ENCODE measurements around the gene UMPS.

The UMPS gene

DNA sequence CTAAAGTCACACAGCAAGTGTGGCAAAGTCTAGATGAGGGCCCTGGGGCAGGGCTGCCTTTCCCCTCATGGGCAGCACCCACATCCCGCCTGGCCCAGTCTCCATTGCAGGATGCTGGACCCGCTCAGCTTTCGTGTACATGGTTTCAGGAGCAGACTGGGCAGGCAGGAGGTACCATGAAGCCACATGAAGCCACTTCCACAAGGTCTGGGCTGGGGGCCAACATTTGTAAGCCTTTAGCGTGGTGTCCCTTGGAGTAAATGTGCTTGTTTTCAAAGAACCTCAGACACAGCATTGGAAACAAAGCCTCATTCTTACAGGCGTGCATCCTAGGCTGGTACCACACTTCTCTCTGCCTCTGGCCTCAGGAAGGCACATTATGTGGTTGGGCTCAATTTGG lies 34.5 kb downstream of the UMPS start:
- DNase-seq = no peak

DNA sequence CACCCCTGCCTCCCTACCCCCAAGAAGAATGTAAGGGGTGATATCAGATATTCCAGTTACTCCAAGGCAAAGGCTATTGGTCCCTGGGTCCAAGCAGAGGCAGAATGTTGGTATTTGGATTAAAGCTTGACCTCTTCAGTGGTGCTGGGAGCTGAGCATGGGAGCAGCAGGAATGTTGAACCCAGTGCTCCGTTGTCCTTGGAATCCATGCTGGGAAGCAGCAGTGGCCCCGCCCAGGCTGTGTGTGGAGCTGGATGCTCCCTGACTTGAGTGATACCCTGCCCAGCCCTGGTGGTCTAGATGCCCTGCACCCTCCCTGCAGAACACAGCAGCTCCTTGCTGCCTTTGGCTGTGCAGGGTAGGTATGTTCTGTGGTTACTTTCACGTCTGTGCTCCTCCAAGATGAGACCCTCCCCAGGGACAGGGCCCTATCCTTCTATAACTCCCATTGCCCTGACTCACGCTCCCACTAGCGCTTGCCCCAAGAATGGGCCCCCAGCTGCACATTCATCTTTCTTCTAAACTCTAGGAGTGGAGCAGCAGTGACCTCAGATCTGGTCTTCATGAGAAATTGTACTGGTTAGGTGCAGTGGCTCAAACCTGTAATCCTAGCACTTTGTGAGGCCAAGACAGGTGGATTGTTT lies 35.1 kb downstream of the UMPS start:
- DNase-seq = no peak

DNA sequence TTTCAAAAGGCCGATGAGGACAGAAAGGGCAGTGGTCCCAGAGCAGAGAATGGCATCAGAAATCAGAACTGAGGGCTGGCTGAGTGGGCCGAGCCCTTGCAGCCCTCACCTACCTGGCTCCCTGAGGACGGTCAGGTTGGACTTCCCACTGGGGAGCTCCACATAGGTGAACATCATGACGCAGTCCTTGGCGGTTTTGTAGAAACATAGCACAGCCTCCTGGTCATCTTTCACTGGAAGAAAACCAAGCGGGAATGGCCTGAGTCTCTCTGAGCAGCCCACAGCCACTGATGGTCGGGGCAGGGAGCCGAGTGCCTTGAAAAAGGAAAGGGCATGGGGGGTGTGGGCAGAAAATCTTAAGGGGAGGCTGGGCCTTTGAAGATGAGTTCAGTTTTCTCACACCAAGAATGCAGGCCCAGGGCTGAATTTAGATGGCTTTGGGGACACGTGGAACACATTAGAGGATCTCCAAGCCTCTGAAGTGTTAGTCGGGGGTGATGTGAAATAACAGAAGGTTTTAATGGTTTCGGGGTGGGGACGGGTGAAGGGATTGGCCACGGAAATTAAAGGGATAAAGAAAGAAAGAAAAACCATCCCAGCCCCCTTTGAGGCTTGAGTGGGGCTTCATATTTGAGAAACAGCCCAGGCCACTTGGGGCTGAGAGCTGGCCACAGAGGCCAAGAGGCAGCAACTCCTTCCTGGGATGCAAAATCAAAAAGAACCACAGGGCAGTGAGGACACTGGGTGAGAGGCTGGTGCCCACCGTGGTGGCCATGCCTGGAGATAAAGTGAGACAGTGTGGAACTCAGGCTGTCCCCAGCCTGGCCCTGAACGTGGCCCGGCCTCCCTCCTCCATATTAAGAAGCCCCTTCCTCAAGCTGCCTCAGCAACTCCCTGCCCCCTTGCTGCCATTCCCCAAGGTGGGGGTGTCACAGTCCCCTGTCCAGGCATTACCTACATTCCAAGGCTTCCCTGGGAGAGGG lies 36.2 kb downstream of the UMPS start:
- DNase-seq = no peak

DNA sequence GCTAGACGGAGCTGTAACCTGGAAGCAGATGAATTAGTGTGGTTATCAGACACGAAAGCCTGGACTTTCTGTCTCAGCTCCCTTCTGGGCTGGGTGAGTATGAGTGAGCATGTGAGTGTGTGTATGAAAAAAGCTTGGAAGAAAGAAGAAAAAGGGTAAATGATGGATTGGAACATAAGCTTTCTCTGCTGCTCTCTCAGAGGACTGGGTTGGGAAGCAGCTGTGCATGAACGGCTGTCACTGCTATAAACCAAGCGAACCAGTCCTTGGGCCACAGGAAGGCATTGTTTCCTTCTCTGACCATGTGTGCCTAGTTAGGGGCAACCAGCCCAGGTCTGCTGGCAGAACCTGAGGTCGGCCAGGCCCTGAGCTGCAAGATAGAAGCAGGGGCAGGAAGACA lies 37.0 kb downstream of the UMPS start:
- no peak for DNase-seq

DNA sequence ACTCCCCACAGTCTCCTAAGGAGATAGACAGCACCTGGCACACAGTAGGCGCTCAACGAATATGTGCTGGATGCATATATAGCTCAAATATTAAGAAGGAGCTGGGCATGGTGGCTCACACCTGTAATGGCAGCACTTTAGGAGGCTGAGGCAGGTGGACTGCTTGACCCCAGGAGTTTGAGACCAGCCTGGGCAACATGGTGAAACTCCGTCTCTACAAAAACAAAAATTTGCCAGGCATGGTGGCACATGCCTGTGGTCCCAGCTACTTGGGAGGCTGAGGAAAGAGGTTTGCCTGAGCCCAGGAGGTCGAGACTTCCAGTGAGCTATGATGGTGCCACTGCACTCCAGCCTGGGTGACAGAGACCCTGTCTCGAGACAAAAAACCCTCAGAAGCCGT lies 37.4 kb downstream of the UMPS start:
- no peak for DNase-seq

DNA sequence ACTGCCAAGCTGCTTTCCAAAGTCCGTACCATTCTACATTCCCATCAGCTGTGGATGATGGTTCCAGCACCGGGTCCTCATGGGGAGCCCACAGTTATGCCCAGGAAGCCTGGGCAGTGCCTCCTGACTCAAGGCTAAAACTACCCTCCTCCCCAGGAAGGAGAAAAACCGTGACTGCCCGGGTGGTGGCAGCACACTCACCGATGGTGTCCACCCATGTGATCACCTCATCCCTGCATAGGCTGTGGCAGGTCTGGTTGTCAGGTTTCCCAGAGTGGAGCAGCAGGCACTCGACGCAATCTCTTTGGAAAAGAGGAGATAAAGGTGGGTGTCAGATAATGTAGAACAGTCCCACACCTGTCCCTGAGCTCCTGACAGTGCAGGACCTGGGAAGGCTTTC lies 38.6 kb downstream of the UMPS start:
- DNase-seq = peak; percentile 41

DNA sequence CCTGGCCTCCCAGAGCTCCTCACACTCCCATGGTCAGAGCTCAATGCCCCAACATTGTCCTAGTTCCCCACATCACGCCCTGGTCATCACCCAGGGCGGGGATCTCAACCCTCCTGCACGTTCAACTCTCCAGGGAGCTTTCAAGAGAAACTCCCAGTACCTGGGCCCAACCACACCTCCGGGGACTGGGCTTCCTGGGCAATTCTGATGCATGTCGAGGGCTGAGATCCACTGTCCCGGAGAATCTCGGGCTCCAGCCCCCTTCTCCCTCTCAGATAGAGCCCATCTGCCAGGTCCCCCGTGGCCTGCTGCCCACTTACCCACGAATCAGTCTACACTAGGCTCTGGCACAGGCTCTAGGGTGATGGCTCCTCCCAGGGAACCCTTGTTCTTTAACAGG lies 39.2 kb downstream of the UMPS start:
- DNase-seq = no peak

DNA sequence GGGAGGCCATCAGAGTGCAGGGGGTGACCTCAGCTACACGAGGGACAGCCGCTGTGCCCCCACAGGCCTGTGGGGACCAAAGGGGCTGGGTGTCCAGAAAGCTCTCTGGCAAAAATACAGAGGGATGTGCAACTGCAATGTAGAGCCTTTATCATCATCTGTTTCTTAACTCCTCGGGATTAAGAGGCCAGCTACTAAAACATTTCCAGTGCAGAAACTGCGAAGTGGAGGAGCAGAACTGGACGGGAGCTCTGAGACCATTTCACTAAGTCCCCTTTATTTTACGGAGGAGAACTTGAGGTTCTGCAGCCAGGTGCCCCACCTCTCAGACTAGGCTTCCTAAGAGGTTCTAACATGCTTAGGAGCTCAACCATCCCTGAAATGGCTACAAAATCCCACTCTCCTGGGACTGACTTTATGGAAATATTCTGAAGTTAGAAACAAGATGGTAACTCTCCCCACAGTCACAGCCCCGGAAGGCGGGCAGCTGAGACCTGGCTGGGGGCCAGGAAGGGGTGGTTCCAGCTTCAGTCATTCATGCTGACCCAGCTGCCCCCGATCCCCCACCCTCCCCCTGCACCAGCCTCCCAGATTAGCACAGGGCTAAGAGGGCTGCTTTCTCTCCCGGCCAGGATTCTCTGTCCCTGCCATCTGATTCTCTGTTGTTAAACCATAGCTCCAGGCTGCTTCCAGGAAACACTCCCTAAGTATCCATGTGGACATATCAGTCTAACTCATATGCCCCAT lies 40.3 kb downstream of the UMPS start:
- DNase-seq = no peak

DNA sequence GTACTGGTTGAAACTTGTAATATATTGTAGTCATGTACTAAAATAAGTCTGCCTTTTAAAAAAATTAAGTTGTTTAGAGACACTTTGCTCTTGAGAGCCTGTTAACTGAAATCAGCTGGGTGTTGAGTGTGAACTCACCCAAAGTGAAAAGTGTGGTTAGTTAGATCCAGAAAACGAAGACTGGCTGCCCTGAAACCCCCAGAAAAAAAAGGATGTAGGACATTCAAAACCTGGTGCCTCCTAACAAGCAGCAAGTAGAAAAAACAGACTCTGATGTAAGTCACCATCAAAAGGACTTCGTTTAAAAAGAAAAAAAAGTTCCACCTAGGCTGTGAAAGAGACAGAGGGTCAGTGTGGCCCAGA lies 40.8 kb downstream of the UMPS start:
- DNase-seq = no peak

DNA sequence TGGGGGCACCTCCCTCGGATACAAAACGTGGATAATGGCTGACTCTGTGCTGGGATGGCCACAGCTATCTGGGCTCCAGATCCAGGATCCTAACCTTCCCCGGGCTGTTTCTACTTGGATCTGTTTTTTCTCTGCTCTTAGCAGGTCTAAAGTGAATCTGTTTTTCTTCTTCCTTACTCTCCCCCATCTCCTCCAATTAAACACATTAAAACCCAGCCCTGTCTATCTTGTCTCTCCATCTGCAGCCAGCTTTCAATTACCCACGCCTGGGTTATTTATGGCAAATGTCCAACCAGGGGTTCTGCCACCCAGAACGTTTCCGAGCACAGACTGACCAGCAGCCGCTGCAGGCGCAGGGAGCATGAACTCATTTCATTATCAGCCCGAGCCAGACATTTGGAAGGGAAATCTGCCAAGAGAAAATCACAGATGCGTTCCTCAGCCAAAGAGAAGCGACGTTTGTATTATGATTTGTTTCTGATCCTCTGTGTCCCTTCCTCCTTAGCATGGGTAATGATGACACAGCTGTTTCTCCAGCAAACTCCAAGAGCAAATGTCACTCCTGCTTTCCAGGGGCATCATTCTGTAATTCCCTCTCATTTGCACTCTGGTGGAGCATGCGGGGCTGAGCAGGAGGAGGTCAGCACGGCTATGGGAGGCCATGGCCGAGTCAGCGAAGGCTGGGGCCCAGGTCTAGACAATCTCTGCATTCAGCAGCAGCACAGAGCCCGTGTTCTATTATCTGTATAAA lies 42.0 kb downstream of the UMPS start:
- no peak for DNase-seq

DNA sequence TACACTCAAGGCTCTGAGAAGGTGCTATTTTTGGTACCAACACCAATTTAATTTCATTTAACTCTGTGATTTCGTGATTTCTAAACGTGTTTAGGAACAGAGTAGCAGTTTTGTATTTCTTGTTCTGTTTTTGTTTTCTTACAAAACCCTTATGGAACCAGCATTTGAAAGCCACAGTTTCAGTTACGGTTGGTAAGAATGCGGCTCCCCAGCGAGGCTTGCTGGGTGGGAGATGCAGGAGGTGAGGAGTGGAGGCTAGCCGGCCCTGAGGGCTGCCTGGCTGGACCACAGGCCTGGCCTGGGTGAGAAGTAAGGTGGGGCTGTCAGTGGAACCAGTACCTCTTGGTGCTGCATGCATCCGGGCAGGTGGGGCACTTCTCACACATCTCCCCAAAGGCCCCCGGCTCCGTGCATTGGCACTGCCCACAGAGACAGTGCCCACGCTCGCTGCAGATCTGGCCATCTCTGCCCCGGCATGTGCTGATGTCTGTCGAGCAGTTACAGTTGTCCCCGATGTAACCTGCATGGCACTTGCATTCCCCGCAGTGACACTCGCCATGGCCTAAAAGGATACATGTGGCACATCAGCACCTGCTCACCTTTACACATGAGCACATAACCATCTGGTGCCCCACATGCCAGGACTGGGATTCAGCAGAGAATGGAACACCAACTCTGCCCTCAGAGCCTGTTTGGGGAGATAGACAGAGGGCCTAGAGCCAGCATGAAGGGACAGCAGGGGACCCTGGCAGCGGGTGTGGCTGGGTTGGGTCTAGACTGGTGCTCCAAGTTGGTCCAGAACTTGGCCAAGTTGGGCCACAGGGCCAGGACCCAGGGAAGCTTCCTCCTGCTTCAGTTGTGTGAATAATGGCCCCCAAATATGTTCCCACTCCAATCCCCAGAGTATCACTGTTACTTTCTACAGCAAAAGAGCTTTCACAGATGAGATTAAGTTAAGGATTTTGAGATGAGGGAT lies 43.4 kb downstream of the UMPS start:
- DNase-seq = no peak

DNA sequence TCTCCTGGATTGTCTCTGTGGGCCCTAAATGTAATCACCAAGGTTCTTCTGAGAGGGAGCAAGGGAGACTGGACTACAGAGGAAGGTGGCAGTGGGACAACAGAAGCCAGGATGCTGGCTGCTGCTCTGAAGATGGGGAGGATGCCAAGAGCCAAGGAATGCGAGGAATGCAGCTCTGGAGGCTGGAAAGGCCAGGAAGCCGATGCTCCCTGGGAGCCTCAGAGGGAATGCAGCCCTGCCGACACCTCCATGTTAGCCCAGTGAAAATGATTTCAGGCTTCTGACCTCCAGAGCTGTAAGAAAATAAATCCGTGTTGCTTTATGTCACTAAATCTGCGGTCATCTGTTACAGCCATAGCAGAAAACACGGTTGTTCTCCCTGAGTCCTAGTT lies 44.1 kb downstream of the UMPS start:
- DNase-seq = no peak

DNA sequence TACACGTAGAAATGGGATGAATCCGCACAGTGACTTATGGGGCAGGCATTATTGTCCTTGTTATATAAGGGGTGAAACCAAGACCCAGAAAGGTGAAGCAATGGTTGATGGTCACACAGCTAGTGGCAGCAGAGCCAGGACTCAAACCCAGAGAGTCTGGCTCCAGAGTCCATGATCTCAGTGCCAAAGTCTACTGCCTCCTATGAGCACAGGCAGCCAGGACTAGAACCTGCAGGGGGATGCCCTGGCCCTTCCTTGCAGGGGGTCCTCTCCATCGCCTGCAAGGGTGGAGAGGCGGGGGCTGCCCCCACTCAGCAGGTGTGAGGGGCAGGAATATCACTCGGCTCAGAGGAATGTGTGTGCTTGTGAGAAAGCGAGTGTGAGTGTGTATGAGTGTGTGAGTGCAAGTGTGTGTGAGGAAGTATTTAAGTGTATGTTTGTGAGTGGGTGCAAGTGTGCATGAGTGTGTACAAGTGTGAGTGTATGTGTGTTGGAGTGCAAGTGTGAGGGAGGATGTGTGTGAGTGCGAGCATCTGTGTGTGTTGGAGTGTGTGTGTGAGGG lies 44.7 kb downstream of the UMPS start:
- no peak for DNase-seq

DNA sequence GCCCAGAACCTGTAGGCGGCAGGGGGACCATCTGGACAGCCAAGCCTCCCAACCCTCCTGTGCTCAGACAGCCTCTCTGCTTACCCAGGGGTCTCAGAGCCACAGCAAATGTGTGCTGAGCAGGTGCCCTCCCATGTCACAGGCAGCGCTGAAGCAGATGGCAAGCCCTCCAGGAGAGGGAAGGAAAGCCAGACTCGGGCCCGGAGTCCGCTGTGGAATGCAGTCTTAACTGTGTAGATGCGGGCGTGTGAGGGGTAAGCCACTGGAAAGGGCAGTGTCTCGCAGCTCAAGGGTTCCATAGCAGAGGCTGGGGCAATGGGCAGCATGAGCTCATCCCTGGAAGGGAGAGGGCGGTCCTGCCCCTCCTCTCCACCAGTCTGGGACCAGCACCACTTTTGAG lies 45.6 kb downstream of the UMPS start:
- no peak for DNase-seq

DNA sequence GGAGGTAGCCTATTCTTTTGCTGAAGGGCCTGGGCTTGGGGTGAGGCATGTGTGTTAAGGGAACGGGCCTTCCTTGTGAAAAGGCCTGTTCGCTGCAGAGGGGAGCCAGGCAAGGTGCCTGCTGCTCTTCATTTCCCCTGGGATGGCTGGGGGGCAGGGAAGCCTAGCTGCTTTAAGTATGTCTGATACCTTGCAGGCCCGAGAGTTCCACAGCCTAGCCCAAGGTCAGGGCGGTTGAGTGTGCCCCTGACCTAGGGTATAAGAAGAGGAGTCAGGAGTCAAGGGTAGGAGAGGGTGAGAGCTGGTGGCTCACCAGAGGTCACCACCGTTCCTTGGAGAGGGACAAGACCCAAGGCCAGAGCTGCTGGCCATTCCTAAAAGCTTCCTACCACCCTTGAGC lies 46.6 kb downstream of the UMPS start:
- DNase-seq = no peak

DNA sequence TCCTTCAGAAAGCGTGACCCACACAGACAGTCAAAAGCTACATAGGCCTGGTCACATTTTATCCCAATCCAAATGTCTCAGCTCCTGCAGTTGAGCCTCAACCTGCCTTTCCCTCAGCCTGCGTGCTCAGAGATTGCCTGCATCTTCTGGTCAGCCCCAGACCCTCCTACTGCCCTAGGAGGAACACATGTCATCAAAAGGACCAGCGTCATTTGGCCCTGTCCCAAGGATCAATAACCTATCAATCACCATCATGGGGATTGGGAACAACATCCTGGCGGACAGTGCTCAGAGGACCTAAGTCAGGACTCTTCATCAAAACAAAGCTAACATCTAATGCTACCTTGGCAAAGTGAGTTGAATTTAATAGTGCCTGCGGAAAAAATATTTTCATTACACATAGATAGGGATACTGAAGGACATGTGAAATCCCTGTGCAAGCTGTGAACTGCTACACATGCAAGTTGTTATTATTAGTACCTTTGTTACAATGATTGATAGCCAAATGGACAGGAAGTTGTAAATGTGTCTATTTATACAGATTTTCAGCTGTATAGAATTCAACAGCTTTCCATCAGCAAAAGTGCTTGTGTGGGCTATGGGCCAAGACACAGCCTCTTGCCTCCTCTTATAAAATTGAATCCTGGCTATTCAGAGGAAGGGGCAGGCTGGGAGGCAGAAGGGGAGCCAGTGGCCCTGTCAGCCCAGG lies 47.7 kb downstream of the UMPS start:
- no peak for DNase-seq

DNA sequence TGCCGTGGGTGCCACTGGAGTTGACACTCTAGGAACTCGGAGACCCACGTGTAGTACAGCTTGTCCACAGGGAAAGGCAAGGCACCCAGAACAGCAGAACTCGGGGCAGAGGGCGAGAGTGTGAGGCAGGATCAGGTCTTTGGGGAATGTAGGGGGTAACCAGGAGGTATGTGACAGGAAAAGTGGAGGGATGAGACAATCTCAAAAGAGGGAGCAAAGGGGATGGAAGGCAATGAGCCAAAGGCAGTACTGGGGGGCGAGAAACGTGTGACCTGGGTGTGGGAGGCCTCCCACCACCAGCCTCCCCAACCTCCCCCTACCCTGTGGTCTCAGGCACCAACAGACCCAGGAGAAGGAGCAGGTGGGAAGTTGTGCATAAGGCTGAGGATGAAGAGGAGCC lies 48.9 kb downstream of the UMPS start:
- no peak for DNase-seq

DNA sequence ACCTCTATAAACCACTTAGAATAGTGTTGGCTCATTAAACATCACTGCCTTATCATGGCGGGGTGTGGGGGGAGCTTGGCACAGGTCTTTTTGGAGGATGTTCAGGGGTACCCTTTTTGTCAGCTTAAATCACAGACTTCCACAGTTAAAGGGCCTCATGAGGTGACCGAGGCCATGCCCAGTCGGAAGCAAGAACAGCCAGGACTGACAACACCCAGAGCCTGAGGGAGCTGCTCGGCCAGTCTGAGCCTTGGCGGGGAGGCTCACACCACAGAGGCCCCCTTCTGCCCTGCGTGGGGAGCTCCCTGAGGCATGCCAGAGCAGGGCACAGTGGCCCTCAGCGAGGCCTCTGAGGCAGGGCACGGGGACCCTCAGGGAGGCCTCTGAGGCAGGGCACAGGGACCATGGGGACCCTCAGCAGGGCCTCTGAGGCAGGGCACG lies 49.5 kb downstream of the UMPS start:
- DNase-seq = no peak

DNA sequence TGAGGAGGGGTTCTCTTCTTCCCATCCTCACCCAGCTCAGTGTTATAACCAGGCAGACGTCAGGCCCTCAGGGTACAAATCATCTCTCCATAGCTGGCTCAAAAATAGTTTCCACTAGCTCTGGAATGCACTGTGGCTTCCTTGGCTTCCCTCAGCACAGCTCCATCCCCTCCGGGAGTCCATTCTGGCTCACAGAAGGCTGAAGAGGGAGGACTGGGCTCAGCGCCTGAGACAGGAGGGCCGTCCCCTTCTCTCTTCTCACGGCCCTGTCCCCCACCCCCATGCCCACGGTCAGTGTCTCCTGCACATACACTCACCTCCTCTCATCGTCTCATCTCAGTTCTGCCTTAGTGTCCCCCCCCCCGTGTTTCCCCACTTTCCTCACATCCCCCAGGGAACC lies 50.1 kb downstream of the UMPS start:
- no peak for DNase-seq

DNA sequence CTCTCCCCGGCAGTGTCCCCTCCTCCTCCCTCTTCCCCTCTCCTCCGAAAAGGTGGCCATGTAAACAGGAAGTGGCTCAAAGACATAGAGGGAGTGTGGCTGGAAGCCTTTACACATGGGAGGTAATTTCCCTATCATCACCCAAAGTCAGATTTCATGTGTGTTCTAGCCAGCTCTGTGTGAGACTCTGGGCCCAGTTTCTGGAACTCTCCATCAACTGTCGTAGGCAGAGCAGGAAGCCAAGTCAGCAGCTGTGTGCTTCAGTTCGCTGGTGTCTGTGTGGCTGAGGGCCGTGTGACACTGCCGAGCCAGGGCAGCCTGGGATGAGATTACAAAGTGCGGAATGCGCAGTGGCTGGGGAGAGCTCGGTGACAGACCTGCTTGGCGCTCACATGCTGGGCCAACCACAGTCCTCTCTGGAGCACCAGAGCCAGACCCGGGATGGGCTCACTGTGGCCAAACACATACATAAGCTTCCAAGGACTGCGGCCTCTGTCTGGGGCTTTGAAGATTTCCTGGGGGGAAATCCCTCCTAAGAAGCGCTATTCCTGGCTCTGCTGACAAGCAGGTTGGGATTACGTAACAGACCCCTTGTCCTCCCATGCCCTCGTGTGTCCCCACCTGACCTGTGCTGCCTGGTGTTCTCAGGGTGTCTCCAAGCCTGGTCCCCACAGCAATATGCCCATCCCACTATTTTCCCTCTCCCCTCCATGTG lies 50.7 kb downstream of the UMPS start:
- no peak for DNase-seq
